Measurements from ENCODE around the gene NFYC.
"Not testable (repeated sequence)": the region's sequence is repeated elsewhere in the genome, so short reads cannot be mapped to it uniquely, and the experiment has no call there.

Gene NFYC

GRCh38 chr1:40690771-40691537 is 550 bp upstream of the NFYC start:
- peak overlapping the region; percentile 98 for H3K4me3 Mint-ChIP-seq
- peaks cover 47% of the 10 kb centered on the region for H3K4me1 Mint-ChIP-seq
- H3K27ac Mint-ChIP-seq, result peak overlapping the region; percentile 96
- peaks cover 9% of the 10 kb centered on the region for H3K36me3 Mint-ChIP-seq
- H3K9me3 Mint-ChIP-seq, result peaks cover 3% of the 10 kb centered on the region
- no peaks in the 10 kb centered on the region for H3K27me3 Mint-ChIP-seq

- Mint-ChIP-seq H3K4me1 (peaks cover 61% of the 10 kb centered on the region), H3K9me3 (peaks cover 3% of the 10 kb centered on the region), H3K36me3 (peaks cover 11% of the 10 kb centered on the region), H3K4me3 (peak overlapping the region; percentile 98), H3K27me3 (no peaks in the 10 kb centered on the region), H3K27ac (peak overlapping the region; percentile 96)
Observed at GRCh38 chr1:40692429-40692895, 958 bp downstream of the NFYC start.

GRCh38 chr1:40693425-40693824 is 1.9 kb downstream of the NFYC start:
- H3K4me3 Mint-ChIP-seq, result peak overlapping the region; percentile 98
- H3K4me1 Mint-ChIP-seq, result peaks cover 66% of the 10 kb centered on the region
- H3K27ac Mint-ChIP-seq, result peak overlapping the region; percentile 33
- no peaks in the 10 kb centered on the region for H3K27me3 Mint-ChIP-seq
- H3K36me3 Mint-ChIP-seq, result peaks cover 10% of the 10 kb centered on the region
- H3K9me3 Mint-ChIP-seq, result no peaks in the 10 kb centered on the region

- Mint-ChIP-seq H3K4me3 (peak overlapping the region; percentile 52), H3K27ac (peak overlapping the region; percentile 84), H3K4me1 (peaks cover 72% of the 10 kb centered on the region), H3K9me3 (no peaks in the 10 kb centered on the region), H3K27me3 (no peaks in the 10 kb centered on the region), H3K36me3 (peaks cover 10% of the 10 kb centered on the region)
Observed at GRCh38 chr1:40694353-40694874, 2.9 kb downstream of the NFYC start.

- Mint-ChIP-seq H3K27me3 (no peaks in the 10 kb centered on the region), H3K4me1 (peaks cover 75% of the 10 kb centered on the region), H3K4me3 (no peak overlapping the region), H3K36me3 (peaks cover 10% of the 10 kb centered on the region), H3K27ac (no peak overlapping the region), H3K9me3 (no peaks in the 10 kb centered on the region)
Observed at GRCh38 chr1:40696294-40696693, 4.8 kb downstream of the NFYC start.

- Mint-ChIP-seq H3K4me3 (peak overlapping the region; percentile 3), H3K9me3 (no peaks in the 10 kb centered on the region), H3K27me3 (no peaks in the 10 kb centered on the region), H3K27ac (no peak overlapping the region), H3K4me1 (peaks cover 79% of the 10 kb centered on the region), H3K36me3 (peaks cover 10% of the 10 kb centered on the region)
Observed at GRCh38 chr1:40697436-40697835, 5.9 kb downstream of the NFYC start.

GRCh38 chr1:40699787-40700186 is 8.3 kb downstream of the NFYC start:
- no peaks in the 10 kb centered on the region for H3K9me3 Mint-ChIP-seq
- peaks cover 75% of the 10 kb centered on the region for H3K4me1 Mint-ChIP-seq
- no peak overlapping the region for H3K27ac Mint-ChIP-seq
- H3K4me3 Mint-ChIP-seq, result no peak overlapping the region
- no peaks in the 10 kb centered on the region for H3K27me3 Mint-ChIP-seq
- peaks cover 10% of the 10 kb centered on the region for H3K36me3 Mint-ChIP-seq

- no peaks in the 10 kb centered on the region for H3K9me3 Mint-ChIP-seq
- no peak overlapping the region for H3K4me3 Mint-ChIP-seq
- peak overlapping the region; percentile 77 for H3K27ac Mint-ChIP-seq
- no peaks in the 10 kb centered on the region for H3K27me3 Mint-ChIP-seq
- H3K36me3 Mint-ChIP-seq, result peaks cover 10% of the 10 kb centered on the region
- peaks cover 77% of the 10 kb centered on the region for H3K4me1 Mint-ChIP-seq
Observed at GRCh38 chr1:40701684-40702083, 10.2 kb downstream of the NFYC start.

GRCh38 chr1:40702810-40703209 is 11.3 kb downstream of the NFYC start:
- H3K4me3 Mint-ChIP-seq, H3K36me3 Mint-ChIP-seq, H3K27ac Mint-ChIP-seq, H3K9me3 Mint-ChIP-seq, H3K27me3 Mint-ChIP-seq: not testable (repeated sequence)
- peaks cover 67% of the 10 kb centered on the region for H3K4me1 Mint-ChIP-seq

- no peaks in the 10 kb centered on the region for H3K9me3 Mint-ChIP-seq
- peaks cover 69% of the 10 kb centered on the region for H3K4me1 Mint-ChIP-seq
- H3K27me3 Mint-ChIP-seq, result no peaks in the 10 kb centered on the region
- H3K27ac Mint-ChIP-seq, result no peak overlapping the region
- H3K4me3 Mint-ChIP-seq, result no peak overlapping the region
- no peaks in the 10 kb centered on the region for H3K36me3 Mint-ChIP-seq
Observed at GRCh38 chr1:40703316-40703715, 11.8 kb downstream of the NFYC start.

- H3K4me3 Mint-ChIP-seq, result no peak overlapping the region
- H3K36me3 Mint-ChIP-seq, result no peaks in the 10 kb centered on the region
- H3K4me1 Mint-ChIP-seq, result peaks cover 70% of the 10 kb centered on the region
- H3K27ac Mint-ChIP-seq, result no peak overlapping the region
- no peaks in the 10 kb centered on the region for H3K27me3 Mint-ChIP-seq
- no peaks in the 10 kb centered on the region for H3K9me3 Mint-ChIP-seq
Observed at GRCh38 chr1:40704817-40705733, 13.6 kb downstream of the NFYC start.

- H3K4me3 Mint-ChIP-seq, result no peak overlapping the region
Observed at GRCh38 chr1:40706626-40707025, 15.1 kb downstream of the NFYC start.

GRCh38 chr1:40708750-40709099 is 17.2 kb downstream of the NFYC start:
- peak overlapping the region; percentile 92 for H3K27ac Mint-ChIP-seq
- H3K36me3 Mint-ChIP-seq, result peaks cover 5% of the 10 kb centered on the region
- peak overlapping the region; percentile 93 for H3K4me3 Mint-ChIP-seq
- peaks cover 76% of the 10 kb centered on the region for H3K4me1 Mint-ChIP-seq
- H3K9me3 Mint-ChIP-seq, result no peaks in the 10 kb centered on the region
- H3K27me3 Mint-ChIP-seq, result no peaks in the 10 kb centered on the region

More at GRCh38 chr1:40706626-40707025, 15.1 kb downstream of the NFYC start:
- Mint-ChIP-seq H3K4me1 (peaks cover 75% of the 10 kb centered on the region), H3K9me3 (no peaks in the 10 kb centered on the region), H3K36me3 (no peaks in the 10 kb centered on the region), H3K27ac (no peak overlapping the region), H3K27me3 (no peaks in the 10 kb centered on the region)

GRCh38 chr1:40709100-40709801 is 17.7 kb downstream of the NFYC start:
- H3K4me3 Mint-ChIP-seq, result peak overlapping the region; percentile 93
- no peaks in the 10 kb centered on the region for H3K27me3 Mint-ChIP-seq
- no peaks in the 10 kb centered on the region for H3K9me3 Mint-ChIP-seq
- peaks cover 5% of the 10 kb centered on the region for H3K36me3 Mint-ChIP-seq
- peaks cover 74% of the 10 kb centered on the region for H3K4me1 Mint-ChIP-seq
- H3K27ac Mint-ChIP-seq, result peak overlapping the region; percentile 92

- Mint-ChIP-seq H3K36me3 (peaks cover 5% of the 10 kb centered on the region), H3K4me1 (peaks cover 68% of the 10 kb centered on the region), H3K27ac (peak overlapping the region; percentile 92), H3K9me3 (no peaks in the 10 kb centered on the region), H3K4me3 (peak overlapping the region; percentile 93), H3K27me3 (no peaks in the 10 kb centered on the region)
Observed at GRCh38 chr1:40709802-40710278, 18.3 kb downstream of the NFYC start.

Measured in activated naive CD4-positive, alpha-beta T cell treated with anti-CD3 and anti-CD28 coated beads, Interleukin-2, amount 50 U/mL, for 24 hours (primary cell).